HepG2 (cell line): ENCODE measurements around the gene PSMD6. TPM values are rescaled to one million over a fixed set of nuclear protein-coding genes. Genes with fewer than 3 reads are reported as not detected.

ENCODE experiments used
- ATAC-seq: fragments of 200-7000 bp; cut with Tn5 transposase; 3 replicates; pipeline ENCODE4 v1.9.1; 2020; ENCODE audit warnings: mild to moderate bottlenecking, moderate library complexity
- BruUV-seq: library from RNA; stranded (reverse); fragments of 400-500 nt; replicated peaks from 2 replicates; lab custom pipeline; 2021; lab: Mats Ljungman, UMichigan
- CTCF ChIA-PET: fragments of 300-600 bp; formaldehyde crosslinking; extraction: SDS; loops from one replicate; lab custom pipeline; 2021; ENCODE audit warnings: low total read pairs, inconsistent platforms, low intra/inter-chr PET ratio; lab: Yijun Ruan, JAX
- POLR2A ChIA-PET: fragments of 350-600 bp; sonication (Branson Sonifier 250); formaldehyde crosslinking; loops from one replicate; lab custom pipeline; 2020; ENCODE audit warnings: antibody characterized with exemption, inconsistent platforms; lab: Yijun Ruan, JAX
- DNase-seq: peaks from one replicate; pipeline ENCODE4 v3.0.0-alpha.2; 2015; ENCODE audit warnings: low spot score
- FAIRE-seq: peaks from 3 replicates; lab custom pipeline; 2011; peaks lifted over from hg19 to GRCh38; lab: Jason Lieb, UNC
- H2AFZ ChIP-seq: one replicate; pipeline ENCODE4 v1.6.1; 2011; ENCODE audit warnings: low read length, inconsistent platforms
- H3K27ac ChIP-seq: fragments of 300-600 bp; 3 replicates; pipeline ENCODE4 v1.8.0; 2011; ENCODE audit warnings: mixed run types, mild to moderate bottlenecking, mixed read lengths, low read length, inconsistent platforms; ENCODE audit not compliant: insufficient read depth; ENCODE audit errors: extremely low read length
- H3K27me3 ChIP-seq, 2 experiments: fragments of 200-600 bp in 1 of 2; 2 replicates in 1 of 2; 3 replicates in 1 of 2; pipeline versions ENCODE4 v1.6.0 to v1.8.0; 2011; ENCODE audit warnings: low read length in 2 of 2, mild to moderate bottlenecking in 2 of 2, moderate library complexity in 2 of 2, inconsistent platforms in 1 of 2; ENCODE audit not compliant: insufficient read depth in 2 of 2, control insufficient read depth in 1 of 2
- H3K36me3 ChIP-seq, 2 experiments: fragments of 200-600 bp in 1 of 2; replicated peaks in 1 of 2; 2 replicates in 1 of 2; 3 replicates in 1 of 2; pipeline versions ENCODE4 v1.5.1 to v1.8.0; 2011; ENCODE audit warnings: low read length in 2 of 2, inconsistent platforms in 1 of 2; ENCODE audit not compliant: insufficient read depth in 2 of 2, control insufficient read depth in 1 of 2
- H3K4me1 ChIP-seq: 2 replicates; pipeline ENCODE4 v1.5.1; 2012; ENCODE audit warnings: low read length, inconsistent platforms; ENCODE audit not compliant: insufficient read depth
- H3K4me2 ChIP-seq: 2 replicates; pipeline ENCODE4 v1.6.0; 2011; ENCODE audit warnings: low read depth, low read length, inconsistent platforms
- H3K4me3 ChIP-seq, 3 experiments: fragments of 200-600 bp in 1 of 3; sonication (generic), shearing (Covaris generic) in 1 of 3; replicated peaks in 1 of 3; 2 replicates each; pipeline ENCODE4 v1.5.1; 2011 to 2016; ENCODE audit warnings: low read length in 3 of 3, inconsistent platforms in 2 of 3, low read depth in 2 of 3, mild to moderate bottlenecking in 2 of 3, control low read depth in 1 of 3, mixed read lengths in 1 of 3; ENCODE audit not compliant: insufficient read depth in 1 of 3
- H3K79me2 ChIP-seq: one replicate; pipeline ENCODE4 v1.6.1; 2011; ENCODE audit warnings: low read length, inconsistent platforms; ENCODE audit not compliant: insufficient read depth
- H3K9ac ChIP-seq: 2 replicates; pipeline ENCODE4 v1.6.0; 2011; ENCODE audit warnings: mild to moderate bottlenecking, low read depth, low read length, inconsistent platforms; ENCODE audit not compliant: insufficient read depth
- H3K9me3 ChIP-seq: 2 replicates; pipeline ENCODE4 v1.5.1; 2012; ENCODE audit warnings: mild to moderate bottlenecking, low read length
- H4K20me1 ChIP-seq: 2 replicates; pipeline ENCODE4 v1.6.0; 2011; ENCODE audit warnings: inconsistent platforms, mild to moderate bottlenecking, low read length, moderate library complexity; ENCODE audit not compliant: insufficient read depth
- ADNP ChIP-seq: sonication (generic); formaldehyde crosslinking; IDR thresholded peaks from 2 replicates; pipeline ENCODE4 v1.4.0; 2020; ENCODE audit warnings: missing genetic modification reagents
- EZH2 ChIP-seq: conservative IDR thresholded peaks from 2 replicates; pipeline ENCODE4 v1.6.1; 2012; ENCODE audit warnings: mild to moderate bottlenecking, low read depth, low read length, moderate library complexity
- FOXA1 ChIP-seq, 2 experiments: fragments of 450-650 bp in 1 of 2; sonication (generic) in 1 of 2; formaldehyde crosslinking in 1 of 2; IDR thresholded peaks; 2 replicates each; pipeline versions ENCODE4 v1.4.0 to v1.6.1; 2016 to 2020; ENCODE audit warnings: missing genetic modification reagents in 1 of 2
- JDP2 ChIP-seq: sonication (generic); formaldehyde crosslinking; IDR thresholded peaks from 2 replicates; pipeline ENCODE4 v1.8.1; 2022; ENCODE audit warnings: missing genetic modification reagents, borderline replicate concordance
- KDM4B ChIP-seq: sonication (generic); formaldehyde crosslinking; IDR thresholded peaks from 2 replicates; pipeline ENCODE4 v1.4.0; 2020; ENCODE audit warnings: missing genetic modification reagents
- RCOR2 ChIP-seq: IDR thresholded peaks from 2 replicates; pipeline ENCODE4 v1.6.1; 2016; ENCODE audit warnings: missing biosample characterization, missing genetic modification reagents
- RFX5 ChIP-seq: IDR thresholded peaks from 2 replicates; pipeline ENCODE4 v1.6.1; 2011; ENCODE audit warnings: low read depth, low read length, improper control_type of control experiment
- SMARCC2 ChIP-seq: fragments of 450-650 bp; IDR thresholded peaks from 2 replicates; pipeline ENCODE4 v1.6.1; 2017; ENCODE audit warnings: antibody characterized with exemption, mild to moderate bottlenecking
- ZBTB10 ChIP-seq: sonication (generic); formaldehyde crosslinking; IDR thresholded peaks from 2 replicates; pipeline ENCODE4 v1.4.0; 2020; ENCODE audit warnings: missing genetic modification reagents, borderline replicate concordance
- ZMAT5 ChIP-seq: sonication (generic); formaldehyde crosslinking; IDR thresholded peaks from 2 replicates; pipeline ENCODE4 v1.5.0; 2020; ENCODE audit warnings: mild to moderate bottlenecking, low read depth, missing genetic modification reagents, borderline replicate concordance
- ZNF234 ChIP-seq: sonication (generic); formaldehyde crosslinking; conservative IDR thresholded peaks from 2 replicates; pipeline ENCODE4 v1.5.1; 2020; ENCODE audit warnings: mild to moderate bottlenecking, missing genetic modification reagents
- ZNF333 ChIP-seq: sonication (generic); formaldehyde crosslinking; IDR thresholded peaks from 2 replicates; pipeline ENCODE4 v1.4.0; 2020; ENCODE audit warnings: mild to moderate bottlenecking, missing genetic modification reagents, borderline replicate concordance
- ZNF850 ChIP-seq: sonication (generic); formaldehyde crosslinking; conservative IDR thresholded peaks from 2 replicates; pipeline ENCODE4 v1.9.0; 2021; ENCODE audit warnings: mild to moderate bottlenecking, missing genetic modification reagents
- ZNF879 ChIP-seq: sonication (generic); formaldehyde crosslinking; IDR thresholded peaks from 2 replicates; pipeline ENCODE4 v1.8.1; 2023; ENCODE audit warnings: missing genetic modification reagents
- ZSCAN29 ChIP-seq: sonication (generic); formaldehyde crosslinking; conservative IDR thresholded peaks from 2 replicates; pipeline ENCODE4 v1.4.0; 2020; ENCODE audit warnings: mild to moderate bottlenecking, missing genetic modification reagents
- WGBS: methylation state at CpG from one replicate; pipeline ENCODE4 v1.1.6; 2017; ENCODE audit warnings: low lambda C conversion rate; 5-methylcytosine and 5-hydroxymethylcytosine counted together
- in situ Hi-C: cut with HindIII; loops from 2 replicates; pipeline ENCODE4 v1.10.0; 2017; ENCODE audit warnings: low pct_unique_long_range_greater_than_20kb; ENCODE audit not compliant: extremely low pct_ligation_motif_present
- intact Hi-C: fragments of 100-400 bp; cut with micrococcal nuclease; formaldehyde crosslinking; loops from one replicate; pipeline ENCODE4 v1.10.0; 2022; ENCODE audit not compliant: unreplicated experiment
- polyA plus RNA-seq, 8 experiments: library from polyadenylated mRNA; depleted of rRNA in 3 of 8; stranded (reverse) in 7 of 8; unstranded in 1 of 8; fragments of >200 nt; fragmentation: Illumina TruSeq in 4 of 8; extraction: Trizol in 4 of 8; gene quantifications; 2 replicates each; pipeline versions ENCODE4 v1.2.1 to v1.2.3, GENCODE V29; 2011 to 2016; ENCODE audit warnings: low read depth in 4 of 8, missing spikeins in 1 of 8, mixed read lengths in 1 of 8; ENCODE audit not compliant: insufficient read depth in 1 of 8
- total RNA-seq, 5 experiments: library from RNA; depleted of rRNA; stranded (reverse); fragments of >200 nt; fragmentation: Illumina TruSeq; extraction: Trizol; gene quantifications; 2 replicates each; pipeline ENCODE4 v1.2.3, GENCODE V29; 2016; ENCODE audit warnings: low read depth in 1 of 5

Gene PSMD6
- total and polyA plus RNA-seq, 2 of the 13 experiments (the other 11 are each of a cell fraction or from before 2014, with no cell fraction given), result 36.8 to 117 TPM

- in situ Hi-C loops, result no loop called here
- TF ChIP-seq ADNP (no peak), ZNF850 (no peak), ZNF879 (no peak), KDM4B (CRISPR knock-in tag) (no peak), RCOR2 (no peak), ZNF234 (CRISPR knock-in tag) (no peak), RFX5 (no peak), FOXA1 (IDR thresholded peaks at IDR 0.05) (no peak), FOXA1 (CRISPR knock-in tag; IDR thresholded peaks at IDR 0.05) (no peak)
- TF ChIP-seq, all 625 proteins: peak for 0
- FAIRE-seq (no peak), ATAC-seq (no peak), DNase-seq (no peak)
- intact Hi-C loops, result no loop called here
- Histone ChIP-seq H3K27ac (no peak overlapping the region), H3K9ac (no peak overlapping the region), H3K79me2 (no peaks in the 10 kb centered on the region), H4K20me1 (no peaks in the 10 kb centered on the region), H3K36me3 (peaks cover 29 to 82% of the 10 kb centered on the region in 2 experiments), H3K9me3 (no peaks in the 10 kb centered on the region), H3K4me3 (no peak overlapping the region), H3K4me1 (no peaks in the 10 kb centered on the region), H3K27me3 (no peaks in the 10 kb centered on the region), H2AFZ (no peak overlapping the region), H3K4me2 (no peak overlapping the region)
- 98% methylated on average over 3 of the region's 3 CpGs for WGBS
- ChIA-PET CTCF (no interaction called here), POLR2A (no interaction called here)
- no TSS peak for BruUV-seq
These were observed 38.9 kb downstream of the PSMD6 start for GRCh38 chr3:63984391-63984790.

- TF ChIP-seq ZNF333 (CRISPR knock-in tag) (no peak), EZH2 (no peak), ZMAT5 (CRISPR knock-in tag) (no peak), ZNF234 (CRISPR knock-in tag) (no peak), JDP2 (no peak), ZSCAN29 (CRISPR knock-in tag) (no peak), ZBTB10 (no peak), SMARCC2 (no peak)
- Histone ChIP-seq H3K36me3 (peaks cover 20 to 63% of the 10 kb centered on the region in 2 experiments), H3K79me2 (peaks cover 7% of the 10 kb centered on the region), H3K9ac (no peak overlapping the region), H2AFZ (no peak overlapping the region), H4K20me1 (no peaks in the 10 kb centered on the region), H3K4me1 (peaks cover under 1% of the 10 kb centered on the region; the same call in 1 of the 2 replicates), H3K27ac (no peak overlapping the region), H3K4me3 (no peak overlapping the region), H3K9me3 (no peaks in the 10 kb centered on the region), H3K27me3 (no peaks in the 10 kb centered on the region), H3K4me2 (no peak overlapping the region)
- in situ Hi-C loops, result no loop called here
- intact Hi-C loops, result no loop called here
- ATAC-seq (no peak), DNase-seq (no peak), FAIRE-seq (no peak)
- ChIA-PET POLR2A (no interaction called here), CTCF (no interaction called here)
- 98% methylated on average over 4 of the region's 4 CpGs for WGBS
- BruUV-seq, result no TSS peak
These were observed 41.3 kb downstream of the PSMD6 start for GRCh38 chr3:63981980-63982379.
